NCI-H2196 treated with DMSO at 0.1 percent for 48 hours (cell line): ENCODE measurements around the gene METTL21A.

Experiments
- DNase-seq: peaks from one replicate; lab custom pipeline; 2025; ENCODE audit not compliant: unreplicated experiment; lab: John Stamatoyannopoulos, UW

The METTL21A gene

GRCh38 chr2:207565736-207566500 is 59.3 kb downstream of the METTL21A start:
- no peak for DNase-seq
